Measurements from ENCODE around the gene ITGB4.
A peak's percentile ranks its signal among the peaks of the same experiment; 100 is the strongest.

ITGB4 gene

DNA sequence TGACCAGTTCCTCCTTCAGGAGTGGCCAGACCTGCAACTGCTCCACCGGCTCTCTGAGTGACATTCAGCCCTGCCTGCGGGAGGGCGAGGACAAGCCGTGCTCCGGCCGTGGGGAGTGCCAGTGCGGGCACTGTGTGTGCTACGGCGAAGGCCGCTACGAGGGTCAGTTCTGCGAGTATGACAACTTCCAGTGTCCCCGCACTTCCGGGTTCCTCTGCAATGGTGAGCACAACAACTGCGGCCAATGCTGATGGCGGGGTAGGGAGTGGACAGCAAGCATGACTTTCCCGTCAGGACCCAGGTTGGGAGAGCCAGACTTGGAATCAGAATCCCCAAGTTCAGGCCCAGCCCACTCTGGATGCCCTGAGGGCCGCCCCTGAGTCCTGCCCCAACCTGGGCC lies 12.2 kb downstream of the ITGB4 start:
- no peak for DNase-seq

DNA sequence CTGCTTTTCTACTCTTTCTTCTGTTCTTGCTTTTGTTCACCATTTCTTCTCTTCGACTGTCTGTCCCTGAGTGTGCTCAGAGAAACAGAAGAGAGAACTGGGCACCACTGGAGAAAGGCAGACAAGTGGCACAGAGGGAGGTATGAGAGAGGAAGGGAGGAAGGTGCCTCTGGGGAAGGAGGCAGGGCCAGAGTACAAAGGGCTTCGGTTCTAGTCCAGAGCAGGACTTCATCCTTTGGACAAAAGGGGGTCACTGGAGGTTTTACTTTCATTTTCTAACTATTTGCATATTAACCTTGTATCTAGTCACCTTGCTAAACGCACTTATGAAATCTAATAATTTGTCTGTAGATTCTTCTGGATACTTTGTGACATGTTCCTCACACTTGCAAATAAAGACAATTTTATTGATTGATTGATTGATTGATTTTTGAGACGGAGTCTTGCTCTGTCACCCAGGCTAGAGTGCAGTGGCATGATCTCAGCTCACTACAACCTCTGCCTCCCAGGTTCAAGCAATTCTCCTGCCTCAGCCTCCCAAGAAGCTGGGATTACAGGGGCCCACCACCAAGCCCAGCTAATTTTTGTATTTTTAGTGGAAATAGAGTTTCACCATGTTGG lies 13.5 kb downstream of the ITGB4 start:
- DNase-seq = no peak

DNA sequence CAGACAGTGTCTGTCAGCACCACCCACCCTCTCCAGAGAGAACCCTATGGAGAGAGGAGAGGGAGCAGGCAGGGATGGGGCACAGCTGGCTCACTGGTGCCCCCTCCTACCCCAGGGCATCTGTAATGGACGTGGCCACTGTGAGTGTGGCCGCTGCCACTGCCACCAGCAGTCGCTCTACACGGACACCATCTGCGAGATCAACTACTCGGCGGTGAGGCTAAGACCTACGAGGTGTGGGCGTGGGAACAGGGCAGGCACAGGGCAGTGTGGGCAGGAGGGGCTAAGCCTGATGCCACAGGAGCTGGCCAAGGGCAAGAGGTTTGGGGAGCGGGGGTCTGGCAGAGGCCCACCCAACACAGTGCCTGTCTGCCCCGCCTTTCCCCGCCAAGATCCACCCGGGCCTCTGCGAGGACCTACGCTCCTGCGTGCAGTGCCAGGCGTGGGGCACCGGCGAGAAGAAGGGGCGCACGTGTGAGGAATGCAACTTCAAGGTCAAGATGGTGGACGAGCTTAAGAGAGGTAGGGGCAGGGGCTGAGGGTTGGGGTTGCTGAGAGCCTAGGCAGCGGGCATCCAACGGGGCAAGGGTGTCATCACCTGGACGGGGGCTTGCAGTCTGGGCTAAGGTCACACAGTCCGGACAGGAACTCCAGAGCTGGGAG lies 15.0 kb downstream of the ITGB4 start:
- DNase-seq = no peak

DNA sequence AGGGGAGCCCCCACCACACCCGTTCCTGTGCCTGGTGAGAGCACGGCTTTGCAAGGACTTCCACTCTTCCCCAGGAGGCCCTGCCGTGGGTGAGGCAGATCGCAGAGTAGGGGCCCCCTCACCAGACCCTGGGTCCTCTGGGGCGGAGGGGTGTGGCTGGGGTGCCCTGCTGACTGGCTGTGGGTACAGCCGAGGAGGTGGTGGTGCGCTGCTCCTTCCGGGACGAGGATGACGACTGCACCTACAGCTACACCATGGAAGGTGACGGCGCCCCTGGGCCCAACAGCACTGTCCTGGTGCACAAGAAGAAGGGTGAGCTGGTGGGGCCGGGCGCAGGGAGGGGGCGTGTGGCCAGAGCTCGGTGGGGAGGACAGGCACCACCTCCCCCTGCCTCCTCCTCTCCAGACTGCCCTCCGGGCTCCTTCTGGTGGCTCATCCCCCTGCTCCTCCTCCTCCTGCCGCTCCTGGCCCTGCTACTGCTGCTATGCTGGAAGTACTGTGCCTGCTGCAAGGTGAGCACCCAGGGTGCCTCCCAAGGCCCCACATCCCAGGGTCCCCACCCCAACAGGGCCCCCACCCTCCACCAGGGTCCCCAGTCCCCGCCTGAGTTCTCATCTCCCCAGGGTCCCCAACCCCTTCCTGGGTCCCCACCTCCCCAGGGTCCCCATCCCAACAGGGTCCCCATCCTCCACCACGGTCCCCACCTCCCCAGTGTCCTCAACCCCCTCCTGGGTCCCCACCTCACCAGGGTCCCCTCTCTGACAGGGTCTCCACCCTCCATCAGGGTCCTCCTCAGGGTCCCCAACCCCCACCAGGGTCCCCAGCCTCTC lies 16.1 kb downstream of the ITGB4 start:
- no peak for DNase-seq

DNA sequence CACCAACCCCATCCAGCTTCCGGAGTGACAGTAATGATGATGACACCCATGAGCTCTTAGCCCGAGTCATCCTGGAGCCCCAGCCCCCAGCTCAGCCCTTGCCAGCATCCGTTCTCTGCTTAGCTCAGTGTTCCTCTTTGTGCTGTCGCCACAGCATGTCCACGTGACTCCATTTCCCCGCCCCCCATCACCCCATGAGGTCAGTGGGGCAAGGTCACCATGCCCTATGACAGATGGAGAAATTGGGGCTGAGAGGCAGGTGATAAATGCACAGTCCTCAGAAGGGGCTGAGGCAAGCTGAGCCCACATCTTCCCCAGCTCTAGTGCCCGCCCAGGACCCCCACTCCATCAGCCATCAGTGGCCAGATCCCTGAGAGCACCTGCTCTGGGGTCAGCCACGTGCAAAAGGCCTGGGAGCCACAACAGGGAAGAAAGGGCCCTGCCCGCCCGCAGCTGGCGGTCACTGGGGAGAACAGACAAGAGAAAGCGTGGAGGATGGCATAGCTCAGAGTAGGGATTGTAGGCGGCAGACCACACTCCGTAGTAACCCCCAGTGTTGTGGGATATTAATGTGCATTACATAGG lies 17.1 kb downstream of the ITGB4 start:
- no peak for DNase-seq

DNA sequence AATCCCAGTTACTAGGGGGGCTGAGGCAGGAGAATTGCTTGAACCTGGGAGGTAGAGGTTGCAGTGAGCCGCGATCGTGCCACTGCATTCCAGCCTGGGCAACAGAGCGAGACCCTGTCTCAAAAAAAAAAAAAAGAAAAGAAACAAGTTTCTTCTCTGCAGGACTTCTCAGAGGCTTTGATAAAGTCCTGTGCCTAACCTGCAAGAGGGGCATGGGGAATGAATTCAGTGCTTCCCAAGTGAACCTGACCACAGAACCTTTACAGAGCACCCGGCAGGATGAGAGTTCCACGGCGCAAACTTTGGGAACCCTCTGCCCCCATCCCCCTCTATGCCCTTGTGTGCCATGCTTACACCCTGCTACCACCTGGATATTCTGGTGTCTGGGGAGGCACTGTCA lies 17.9 kb downstream of the ITGB4 start:
- DNase-seq = no peak

DNA sequence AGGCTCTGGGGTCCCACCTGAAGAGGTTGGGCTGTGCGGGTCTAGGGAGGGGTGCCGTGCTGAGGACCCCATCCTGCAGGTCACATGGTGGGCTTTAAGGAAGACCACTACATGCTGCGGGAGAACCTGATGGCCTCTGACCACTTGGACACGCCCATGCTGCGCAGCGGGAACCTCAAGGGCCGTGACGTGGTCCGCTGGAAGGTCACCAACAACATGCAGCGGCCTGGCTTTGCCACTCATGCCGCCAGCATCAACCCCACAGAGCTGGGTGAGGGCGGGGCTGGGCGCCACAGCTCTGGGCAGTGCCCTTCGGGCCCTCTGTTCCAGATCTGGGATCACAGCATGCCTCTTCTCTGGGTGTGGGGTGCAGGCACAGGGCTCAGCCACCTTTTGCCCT lies 18.5 kb downstream of the ITGB4 start:
- DNase-seq = no peak

DNA sequence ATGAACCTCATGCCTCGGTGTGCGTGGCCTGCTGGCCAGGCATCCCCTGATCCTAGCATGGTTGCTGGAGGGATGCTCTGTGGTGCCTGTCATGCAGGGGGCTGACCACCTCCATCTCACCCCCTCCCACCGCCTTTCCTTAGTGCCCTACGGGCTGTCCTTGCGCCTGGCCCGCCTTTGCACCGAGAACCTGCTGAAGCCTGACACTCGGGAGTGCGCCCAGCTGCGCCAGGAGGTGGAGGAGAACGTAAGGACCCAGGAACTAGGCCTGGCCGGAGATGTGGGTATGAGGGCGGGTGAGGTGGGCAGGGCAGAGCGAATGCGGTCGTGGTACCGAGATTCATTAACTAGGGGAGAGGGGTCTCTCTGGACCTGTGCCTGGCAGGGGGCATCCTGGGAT lies 19.0 kb downstream of the ITGB4 start:
- DNase-seq = no peak

DNA sequence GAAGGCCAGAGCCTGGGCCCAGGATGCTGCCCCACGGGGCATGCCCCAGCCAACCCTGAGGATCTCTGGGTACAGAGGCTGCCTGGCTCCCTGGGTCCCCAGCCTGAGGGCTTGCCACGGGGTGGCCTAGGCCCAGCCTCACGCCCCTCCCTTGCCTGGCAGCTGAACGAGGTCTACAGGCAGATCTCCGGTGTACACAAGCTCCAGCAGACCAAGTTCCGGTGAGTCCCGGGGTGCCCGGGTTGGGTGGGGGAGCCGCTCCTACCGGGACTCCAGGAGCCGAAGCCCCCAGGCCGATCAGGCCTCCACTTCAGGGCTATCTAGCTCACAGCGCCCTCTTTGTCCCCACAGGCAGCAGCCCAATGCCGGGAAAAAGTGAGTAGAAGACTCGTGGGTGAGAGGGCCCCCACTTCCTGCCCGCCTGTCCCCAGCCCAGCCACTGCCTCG lies 19.4 kb downstream of the ITGB4 start:
- no peak for DNase-seq

DNA sequence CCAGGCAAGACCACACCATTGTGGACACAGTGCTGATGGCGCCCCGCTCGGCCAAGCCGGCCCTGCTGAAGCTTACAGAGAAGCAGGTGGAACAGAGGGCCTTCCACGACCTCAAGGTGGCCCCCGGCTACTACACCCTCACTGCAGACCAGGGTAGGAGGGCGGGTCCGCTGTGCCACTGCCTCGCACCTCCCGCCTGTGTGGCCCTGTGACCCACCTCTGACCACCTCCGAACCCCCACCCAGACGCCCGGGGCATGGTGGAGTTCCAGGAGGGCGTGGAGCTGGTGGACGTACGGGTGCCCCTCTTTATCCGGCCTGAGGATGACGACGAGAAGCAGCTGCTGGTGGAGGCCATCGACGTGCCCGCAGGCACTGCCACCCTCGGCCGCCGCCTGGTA lies 21.1 kb downstream of the ITGB4 start:
- DNase-seq = no peak

DNA sequence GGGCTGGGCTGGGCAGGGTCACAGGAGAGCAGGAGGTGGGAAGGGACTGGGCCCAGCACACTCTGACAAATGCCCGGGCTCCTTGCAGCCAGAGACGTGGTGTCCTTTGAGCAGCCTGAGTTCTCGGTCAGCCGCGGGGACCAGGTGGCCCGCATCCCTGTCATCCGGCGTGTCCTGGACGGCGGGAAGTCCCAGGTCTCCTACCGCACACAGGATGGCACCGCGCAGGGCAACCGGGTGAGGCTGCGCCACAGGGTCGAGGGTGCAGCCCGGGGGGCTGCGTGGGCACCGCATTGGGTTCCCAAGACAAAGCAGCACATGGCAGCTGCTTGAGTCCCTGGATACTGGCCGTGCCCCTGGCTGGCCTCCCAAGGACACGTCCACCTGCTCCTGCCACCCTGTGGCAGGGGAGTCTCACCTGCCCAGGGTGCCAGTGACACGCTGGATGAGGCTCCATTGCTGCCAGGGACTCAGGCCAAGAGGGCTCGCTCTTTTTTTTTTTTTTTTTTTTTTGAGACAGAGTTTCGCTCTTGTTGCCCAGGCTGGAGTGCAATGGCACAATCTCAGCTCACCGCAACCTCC lies 22.5 kb downstream of the ITGB4 start:
- no peak for DNase-seq

DNA sequence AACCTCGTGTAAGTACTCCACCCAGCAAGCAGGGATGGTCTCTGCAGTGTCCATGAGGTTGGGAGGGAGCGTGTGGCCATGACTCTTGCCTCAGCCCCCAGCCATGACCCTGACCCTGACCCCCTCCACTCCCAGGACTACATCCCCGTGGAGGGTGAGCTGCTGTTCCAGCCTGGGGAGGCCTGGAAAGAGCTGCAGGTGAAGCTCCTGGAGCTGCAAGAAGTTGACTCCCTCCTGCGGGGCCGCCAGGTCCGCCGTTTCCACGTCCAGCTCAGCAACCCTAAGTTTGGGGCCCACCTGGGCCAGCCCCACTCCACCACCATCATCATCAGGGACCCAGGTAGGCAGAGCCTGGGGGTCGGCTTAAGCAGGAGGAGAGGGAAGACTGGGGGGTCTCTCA lies 27.4 kb downstream of the ITGB4 start:
- no peak for DNase-seq

DNA sequence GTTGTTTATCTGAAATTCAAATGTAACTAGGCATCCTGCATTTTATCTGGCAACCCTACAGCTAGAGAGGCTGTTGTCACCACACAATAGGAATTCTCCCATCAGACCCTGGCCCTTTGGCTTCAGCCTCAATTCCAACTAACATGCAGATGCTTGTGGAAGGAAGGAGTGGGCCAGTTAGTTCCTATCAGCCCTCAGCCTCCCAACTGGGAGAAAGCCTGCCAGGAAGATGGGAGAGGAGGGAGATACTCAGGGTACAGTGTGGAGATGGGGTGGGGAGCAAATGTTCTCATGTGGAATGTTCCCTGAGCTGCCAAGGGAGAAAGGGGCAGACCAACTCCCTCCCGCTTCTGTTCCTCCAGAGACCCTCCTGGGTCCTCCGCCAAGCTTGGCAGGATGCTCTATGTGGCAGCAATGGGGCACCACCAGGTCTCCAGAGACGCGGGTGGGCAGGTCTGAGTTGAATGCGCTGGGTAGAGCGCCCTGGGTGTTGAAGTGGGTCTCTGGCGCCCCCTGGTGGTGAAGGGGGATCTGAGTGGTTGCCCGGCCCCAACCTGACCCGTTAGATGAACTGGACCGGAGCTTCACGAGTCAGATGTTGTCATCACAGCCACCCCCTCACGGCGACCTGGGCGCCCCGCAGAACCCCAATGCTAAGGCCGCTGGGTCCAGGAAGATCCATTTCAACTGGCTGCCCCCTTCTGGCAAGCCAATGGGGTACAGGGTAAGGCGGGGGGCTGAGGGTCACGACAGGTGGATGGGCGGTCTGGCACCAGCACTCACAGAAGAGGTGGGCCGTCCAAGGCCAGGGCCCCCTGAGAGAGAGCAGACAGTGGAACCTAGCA lies 28.5 kb downstream of the ITGB4 start:
- peak; percentile 72 to 90 for DNase-seq

DNA sequence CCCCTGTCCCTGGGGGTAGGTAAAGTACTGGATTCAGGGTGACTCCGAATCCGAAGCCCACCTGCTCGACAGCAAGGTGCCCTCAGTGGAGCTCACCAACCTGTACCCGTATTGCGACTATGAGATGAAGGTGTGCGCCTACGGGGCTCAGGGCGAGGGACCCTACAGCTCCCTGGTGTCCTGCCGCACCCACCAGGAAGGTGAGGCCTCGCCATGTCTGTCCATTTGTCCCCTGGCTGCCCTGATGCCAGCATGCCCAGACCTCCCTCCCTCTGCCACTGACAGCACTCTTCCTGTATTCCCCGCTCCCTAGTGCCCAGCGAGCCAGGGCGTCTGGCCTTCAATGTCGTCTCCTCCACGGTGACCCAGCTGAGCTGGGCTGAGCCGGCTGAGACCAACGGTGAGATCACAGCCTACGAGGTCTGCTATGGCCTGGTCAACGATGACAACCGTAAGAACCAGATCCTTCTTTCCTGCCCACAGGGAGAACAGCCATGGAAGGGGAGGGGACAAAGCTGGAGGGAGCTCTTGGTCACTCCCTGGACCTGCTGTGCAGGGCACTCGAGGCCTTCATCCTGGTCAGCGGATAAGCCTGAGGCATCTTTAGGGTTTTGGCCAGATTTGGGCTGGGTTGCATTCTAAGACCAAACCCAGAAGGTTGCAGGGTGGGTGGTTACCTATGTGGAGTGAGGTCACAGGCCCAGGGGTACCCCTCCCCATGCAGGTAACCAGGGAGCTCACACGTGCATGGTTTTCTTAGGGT lies 29.6 kb downstream of the ITGB4 start:
- no peak for DNase-seq

DNA sequence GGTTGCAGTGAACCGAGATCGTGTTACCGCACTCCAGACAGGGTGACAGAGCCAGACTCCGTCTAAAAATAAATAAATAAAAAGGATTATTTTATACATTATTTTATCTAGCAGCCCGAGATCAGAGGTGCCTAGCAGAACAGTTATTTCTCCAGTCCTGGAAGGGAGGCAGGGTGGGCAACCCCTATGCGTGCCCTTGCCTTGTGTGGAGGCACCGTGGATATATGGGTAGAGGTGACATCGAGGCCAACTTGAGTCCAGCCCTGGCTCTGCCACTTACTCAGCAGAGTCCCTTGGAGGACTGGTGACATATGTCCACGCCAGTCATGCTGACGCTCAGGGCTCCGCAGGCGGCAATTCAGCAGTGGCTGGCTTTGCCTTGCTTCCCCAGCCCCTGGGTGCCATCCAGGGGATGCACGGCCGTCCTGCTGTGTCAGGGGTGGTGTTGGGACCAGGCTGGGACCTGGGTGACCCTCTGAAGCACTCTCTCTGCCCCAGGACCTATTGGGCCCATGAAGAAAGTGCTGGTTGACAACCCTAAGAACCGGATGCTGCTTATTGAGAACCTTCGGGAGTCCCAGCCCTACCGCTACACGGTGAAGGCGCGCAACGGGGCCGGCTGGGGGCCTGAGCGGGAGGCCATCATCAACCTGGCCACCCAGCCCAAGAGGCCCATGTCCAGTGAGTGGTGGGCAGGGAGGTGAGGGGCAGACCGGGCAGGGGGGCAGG lies 30.6 kb downstream of the ITGB4 start:
- DNase-seq = no peak

DNA sequence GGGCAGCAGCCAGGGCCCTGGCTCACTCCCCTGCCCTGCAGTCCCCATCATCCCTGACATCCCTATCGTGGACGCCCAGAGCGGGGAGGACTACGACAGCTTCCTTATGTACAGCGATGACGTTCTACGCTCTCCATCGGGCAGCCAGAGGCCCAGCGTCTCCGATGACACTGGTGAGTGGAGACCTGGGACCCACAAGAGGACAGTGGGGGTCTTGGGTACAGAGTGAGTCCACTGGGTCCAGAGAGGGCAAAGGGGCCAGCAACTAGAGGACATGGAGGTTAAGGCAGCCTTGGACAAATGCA lies 31.1 kb downstream of the ITGB4 start:
- DNase-seq = no peak

DNA sequence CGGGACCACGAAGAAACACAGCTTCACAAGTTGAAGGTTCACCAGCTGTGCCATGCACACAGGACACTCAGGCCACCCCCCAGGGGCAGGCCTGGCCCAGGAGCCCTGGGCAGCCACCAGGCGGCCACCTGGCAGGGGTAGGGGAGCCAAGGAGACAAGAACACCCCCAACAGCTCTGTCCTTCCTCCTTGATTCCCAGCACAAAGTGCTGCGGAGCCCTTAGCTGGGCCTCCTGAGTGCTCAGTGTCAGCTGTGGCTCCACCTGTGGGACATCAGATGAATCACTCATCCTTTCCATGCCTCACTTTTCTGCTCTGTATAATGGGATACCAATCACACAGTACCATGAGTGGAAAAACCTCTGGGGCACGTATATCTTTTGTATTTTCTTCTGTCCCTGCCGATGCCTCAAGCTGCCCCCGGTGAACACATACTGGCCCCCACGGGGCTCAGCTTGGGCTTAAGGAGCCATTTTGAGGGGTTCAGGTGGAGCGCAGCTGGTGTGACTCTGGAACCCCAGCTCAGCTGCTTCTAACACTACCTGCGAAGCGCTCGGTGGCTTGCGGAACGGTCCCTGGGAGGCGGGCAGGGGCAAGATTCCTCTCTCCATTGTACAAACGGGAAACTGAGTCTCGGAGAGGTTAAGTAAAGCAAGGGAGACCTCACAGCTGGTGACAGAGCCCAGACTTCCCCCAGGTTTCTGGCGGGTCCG lies 31.7 kb downstream of the ITGB4 start:
- DNase-seq = peak in 1 of 2 experiments; percentile 17

DNA sequence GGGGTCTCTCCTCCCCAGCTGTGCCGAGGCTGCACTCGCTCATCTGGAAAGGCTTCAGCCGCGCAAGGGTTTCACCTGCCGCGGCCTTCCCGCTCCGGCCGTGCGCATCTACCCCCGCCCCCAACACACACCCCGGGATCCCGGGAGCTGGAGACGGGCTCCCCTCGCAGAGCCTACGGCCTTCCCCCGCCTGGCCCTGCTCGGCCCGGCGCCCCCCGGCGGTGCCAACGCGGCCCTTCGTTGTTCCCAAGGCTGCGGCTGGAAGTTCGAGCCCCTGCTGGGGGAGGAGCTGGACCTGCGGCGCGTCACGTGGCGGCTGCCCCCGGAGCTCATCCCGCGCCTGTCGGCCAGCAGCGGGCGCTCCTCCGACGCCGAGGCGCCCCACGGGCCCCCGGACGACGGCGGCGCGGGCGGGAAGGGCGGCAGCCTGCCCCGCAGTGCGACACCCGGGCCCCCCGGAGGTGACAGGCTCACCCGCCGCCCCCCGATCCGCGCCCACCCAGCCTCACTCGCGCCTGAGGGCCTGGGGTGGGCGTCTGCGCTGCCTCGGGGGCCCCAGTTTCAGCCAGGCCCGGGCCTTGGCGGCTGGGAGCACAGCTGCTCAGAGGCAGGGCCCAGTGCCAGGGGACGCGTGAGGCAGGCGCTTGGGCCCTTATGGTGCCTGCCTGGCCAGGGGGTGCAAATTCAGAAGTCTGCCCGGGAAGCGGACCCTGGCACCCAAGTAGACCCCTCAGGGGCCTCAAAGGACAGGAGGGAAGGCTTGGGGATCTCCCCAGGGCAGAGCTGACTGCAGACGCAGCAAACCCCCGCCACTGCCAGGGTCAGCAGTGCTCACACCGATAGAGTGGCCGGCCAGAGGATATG lies 32.5 kb downstream of the ITGB4 start:
- DNase-seq = peak; percentile 85 to 86

Measured in NCI-H1930 (cell line).